ENCODE data around the gene GP1BA.

Gene GP1BA

DNA sequence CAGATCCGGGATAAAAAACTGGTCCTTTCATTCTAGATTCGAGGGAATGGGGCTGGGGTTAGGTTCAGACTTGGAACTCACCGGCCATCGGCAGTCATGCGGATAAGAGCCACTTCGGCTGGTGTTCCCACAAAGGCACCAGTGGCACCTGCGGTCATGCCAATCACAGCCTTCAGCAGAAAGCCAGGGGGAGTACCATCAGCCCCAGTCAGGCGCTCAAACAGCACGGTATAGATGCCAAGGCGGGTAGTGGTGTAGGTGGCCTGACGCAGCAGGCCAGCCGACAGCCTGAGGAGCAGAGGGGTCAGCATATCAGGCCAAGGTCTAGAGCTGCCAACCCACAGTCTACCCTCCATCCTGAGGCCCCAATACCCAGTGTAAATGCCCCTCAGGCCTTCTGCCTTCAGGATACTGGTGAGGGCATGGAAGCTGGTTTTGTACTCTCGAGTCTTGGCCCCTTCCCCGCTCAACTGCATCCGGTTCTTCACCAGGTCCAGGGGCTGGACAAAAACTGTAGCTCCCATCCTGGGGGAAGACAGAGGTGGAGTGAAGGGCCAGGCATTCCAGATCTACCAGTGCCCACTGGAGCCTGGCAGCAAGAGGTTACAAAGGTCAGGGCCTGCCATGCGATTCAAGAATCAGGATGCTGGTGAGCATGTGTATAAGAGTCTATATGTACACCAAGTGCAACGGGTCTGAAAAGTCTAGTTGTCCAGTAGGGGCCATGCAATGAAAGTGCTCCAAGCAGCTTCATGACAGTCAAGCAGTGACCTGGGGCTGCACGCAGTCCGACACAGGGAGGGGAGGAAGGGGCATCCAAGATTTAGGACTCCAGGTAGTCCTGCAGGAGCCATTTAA, 6.8 kb downstream of the GP1BA start:
- DNase-seq: no peak

DNA sequence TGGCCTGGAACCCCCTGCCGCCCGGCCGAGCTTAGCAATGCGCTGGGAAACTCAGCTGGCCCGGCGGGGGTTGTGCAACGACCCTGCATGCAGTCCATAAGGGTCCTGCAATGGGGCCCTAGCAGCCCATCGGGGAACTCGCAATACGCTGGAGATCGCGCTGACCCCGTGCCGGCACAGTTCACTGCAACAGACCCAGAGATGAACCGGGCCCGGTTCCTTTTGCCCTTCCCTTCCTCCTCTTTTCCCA, 7.4 kb downstream of the GP1BA start:
- no peak for DNase-seq

DNA sequence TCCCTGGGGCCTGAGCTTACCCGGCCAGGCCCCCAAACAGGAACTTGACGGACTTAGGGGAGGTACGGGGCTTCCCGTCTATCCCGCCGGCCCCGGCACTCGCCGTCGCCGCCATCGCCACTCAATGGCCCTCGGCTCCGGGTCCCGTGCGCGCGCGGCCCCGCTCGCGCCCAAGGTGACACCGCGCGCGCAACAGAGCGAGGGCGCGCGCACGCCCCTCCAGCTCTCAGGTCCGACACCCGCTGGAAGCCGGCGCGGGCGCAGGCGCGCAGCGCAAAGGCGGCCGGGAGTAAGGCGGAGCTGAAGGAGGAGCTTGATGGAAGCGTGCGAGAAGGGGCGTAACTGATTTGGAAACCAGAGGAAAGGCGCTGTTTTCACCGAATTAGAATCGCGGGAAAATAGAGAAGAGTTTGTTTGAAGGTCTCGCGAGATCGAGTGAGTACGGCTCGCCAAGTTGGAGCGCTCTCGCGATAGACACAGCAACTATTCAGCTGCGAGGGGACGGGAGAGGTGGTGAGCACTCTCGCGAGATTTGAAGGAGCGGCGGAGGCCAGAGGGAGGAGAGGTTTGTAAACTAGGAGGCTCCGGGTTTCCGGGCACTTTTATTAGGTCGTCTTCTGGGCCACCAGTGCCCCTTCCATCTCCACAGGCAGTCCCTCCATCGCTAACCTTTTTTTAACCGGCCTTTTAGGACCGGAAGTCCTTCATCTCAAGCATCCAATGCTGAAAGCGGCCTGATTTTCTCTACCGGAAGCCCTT, 7.9 kb downstream of the GP1BA start, which contains the start of the genes RNF167 and SLC25A11:
TSS of gene RNF167 (plus strand) at position 473 of the 759 bp plus-strand sequence. CDS start 642 bp downstream, outside the sequence.
TSS of gene SLC25A11 (minus strand) at position 251 of the 759 bp plus-strand sequence. CDS start at position 115, 136 bp downstream.
- DNase-seq: peak; percentile 96 to 97

DNA sequence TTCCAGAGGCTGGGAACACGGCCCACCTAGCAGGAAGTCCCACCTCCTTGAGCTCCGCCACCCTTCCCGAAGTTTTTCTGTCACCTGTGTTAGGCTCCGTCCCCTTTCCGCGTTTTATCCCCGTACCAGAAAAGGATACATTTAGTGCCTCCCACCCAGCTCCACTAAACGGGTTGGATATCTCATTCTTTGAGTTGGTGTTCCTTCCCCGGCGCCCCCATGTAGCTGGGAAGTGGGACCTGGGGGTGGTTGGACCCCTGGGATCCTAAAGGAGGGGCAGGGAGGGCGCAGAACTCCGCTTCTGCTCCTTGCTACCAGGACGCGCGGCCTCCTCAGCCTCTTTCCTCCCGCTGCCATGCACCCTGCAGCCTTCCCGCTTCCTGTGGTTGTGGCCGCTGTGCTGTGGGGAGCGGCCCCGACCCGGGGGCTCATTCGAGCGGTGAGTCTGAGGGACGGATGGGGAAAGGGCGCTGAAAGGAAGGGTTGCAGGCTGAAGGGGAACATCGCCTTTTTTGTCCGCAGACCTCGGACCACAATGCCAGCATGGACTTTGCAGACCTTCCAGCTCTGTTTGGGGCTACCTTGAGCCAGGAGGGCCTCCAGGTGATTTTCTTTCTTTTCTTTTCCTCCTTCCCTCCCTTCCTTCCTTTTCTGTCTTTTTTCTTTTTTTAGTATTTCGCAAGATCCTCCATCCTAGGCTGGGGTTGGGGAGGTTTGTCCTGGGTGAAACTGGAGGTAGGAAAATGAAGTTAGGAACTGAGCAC, 8.7 kb downstream of the GP1BA start:
- no peak for DNase-seq

DNA sequence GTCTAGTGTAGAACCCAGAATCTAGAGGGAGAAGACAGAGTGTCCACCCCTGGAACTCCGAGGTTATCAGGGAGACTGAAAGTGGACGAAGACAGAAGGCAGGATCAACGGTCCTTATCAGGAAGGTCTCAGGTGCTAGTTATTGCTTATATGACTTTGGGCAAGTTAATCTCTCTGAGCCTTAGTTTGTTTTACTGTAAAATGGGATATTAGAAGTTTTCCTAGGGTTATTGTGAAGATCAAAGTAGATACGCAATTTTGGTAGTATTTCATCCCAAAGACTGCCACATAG, 9.2 kb downstream of the GP1BA start:
- no peak for DNase-seq

DNA sequence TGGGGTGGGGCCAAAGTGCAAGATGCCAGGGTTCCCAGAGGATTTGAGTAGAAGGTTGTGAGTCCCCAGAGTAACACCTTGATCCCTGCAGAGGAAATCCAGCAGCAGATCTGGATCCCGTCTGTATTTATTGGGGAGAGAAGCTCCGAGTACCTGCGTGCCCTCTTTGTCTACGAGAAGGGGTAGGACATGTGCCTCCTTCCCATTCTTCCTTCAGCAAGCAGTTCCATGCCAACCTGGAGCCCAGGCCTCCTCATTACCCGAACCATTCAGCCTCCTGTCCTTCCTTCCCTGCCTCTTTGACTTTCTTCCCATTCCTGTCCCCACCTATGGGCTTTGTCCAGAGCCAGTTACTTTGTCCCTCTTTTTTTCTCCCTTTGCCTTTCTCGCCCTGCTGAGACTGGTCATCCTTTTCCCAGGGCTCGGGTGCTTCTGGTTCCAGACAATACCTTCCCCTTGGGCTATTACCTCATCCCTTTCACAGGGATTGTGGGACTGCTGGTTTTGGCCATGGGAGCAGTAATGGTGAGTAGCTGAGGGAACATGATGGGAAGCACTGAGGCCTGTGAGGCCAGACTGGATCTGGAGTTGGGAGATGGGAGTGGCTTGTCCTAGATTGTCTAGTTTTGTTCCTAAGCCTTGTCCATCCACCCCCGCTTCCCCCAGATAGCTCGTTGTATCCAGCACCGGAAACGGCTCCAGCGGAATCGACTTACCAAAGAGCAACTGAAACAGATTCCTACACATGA, 10.9 kb downstream of the GP1BA start:
- DNase-seq: no peak

DNA sequence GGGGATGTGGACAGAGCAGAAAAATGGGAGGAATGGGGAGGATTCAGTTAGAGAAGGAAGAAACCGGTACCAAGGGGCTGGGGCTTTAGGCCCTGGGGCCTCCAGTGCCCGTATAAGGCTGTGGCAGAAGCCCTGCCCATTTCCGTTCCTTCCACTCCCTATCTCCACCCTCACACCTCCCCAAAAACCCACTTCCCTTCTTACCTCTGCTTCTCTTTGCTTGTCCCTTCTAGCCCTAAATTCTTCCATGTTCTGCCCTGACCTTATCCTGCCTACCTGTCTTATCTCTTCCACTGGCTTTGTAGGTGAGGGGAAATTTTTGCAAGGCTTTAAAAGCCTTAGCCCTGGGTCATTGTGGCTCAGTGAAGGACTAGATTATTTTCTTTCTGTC, 12.1 kb downstream of the GP1BA start:
- DNase-seq: no peak

DNA sequence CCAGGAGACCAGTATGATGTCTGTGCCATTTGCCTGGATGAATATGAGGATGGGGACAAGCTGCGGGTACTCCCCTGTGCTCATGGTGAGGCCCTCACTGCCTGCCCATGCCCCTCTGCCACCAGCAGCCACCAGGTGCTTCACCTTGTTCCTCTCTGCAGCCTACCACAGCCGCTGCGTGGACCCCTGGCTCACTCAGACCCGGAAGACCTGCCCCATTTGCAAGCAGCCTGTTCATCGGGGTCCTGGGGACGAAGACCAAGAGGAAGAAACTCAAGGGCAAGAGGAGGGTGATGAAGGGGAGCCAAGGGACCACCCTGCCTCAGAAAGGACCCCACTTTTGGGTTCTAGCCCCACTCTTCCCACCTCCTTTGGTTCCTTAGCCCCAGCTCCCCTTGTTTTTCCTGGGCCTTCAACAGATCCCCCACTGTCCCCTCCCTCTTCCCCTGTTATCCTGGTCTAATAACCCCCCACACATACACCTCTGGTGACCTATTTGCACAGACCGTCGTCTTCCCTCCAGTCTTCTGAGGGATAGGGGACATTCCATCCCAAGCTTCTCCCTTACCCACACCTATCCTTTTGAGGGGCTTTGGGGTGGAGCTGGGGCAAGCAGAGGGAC, 12.6 kb downstream of the GP1BA start:
- DNase-seq: no peak

DNA sequence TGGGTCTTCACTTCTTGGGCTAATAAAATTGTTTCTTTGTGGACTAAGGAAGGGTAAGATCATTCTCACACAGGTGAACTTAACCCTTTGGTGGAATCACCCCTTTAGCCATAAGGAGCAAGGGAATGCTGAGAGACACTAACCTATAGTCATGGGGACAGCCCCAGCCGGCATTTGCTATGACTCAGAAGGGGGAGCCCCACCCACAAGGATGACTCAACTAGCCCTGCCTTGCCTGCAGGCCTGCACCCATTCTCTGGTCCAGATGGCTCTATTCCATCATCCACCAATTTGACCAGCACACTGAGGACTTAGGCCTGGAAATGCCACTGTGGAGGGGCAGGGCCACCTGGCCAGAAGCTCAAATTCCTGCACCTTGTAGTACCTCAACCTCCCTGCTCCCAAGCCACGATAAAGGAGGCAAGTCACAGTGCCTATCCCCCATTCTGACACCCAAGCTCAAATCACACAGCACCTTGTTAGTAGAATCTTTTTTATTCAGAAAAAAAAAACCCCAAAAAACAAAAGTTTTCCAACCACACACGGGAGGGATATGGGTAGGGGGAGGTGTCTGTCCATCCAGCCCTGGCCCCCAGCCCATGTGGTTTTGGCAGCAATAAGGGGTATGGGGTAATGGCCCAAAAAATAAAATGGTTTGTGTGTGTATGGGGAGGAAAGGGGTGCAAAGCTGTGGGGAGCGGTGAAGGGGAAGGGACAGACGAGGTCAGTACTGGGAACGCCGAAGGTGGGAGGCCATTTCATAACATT, 13.3 kb downstream of the GP1BA start:
- no peak for DNase-seq

DNA sequence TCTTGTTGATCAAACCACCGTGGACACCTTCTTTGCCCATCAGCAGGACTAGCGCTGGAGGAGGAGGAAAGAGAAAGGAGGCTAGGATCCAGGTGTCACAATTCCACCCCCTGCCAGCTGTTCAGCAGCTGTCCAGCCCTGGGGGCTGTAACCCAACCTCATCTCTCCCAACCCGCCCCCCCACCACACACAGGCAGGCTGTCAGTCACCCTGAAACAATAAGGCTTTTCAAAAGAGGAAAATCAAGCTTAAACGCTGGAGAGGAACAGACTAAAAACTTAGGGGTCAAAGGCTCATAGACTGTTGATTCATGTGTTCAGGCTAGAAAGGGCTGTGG, 13.8 kb downstream of the GP1BA start:
- DNase-seq: no peak

DNA sequence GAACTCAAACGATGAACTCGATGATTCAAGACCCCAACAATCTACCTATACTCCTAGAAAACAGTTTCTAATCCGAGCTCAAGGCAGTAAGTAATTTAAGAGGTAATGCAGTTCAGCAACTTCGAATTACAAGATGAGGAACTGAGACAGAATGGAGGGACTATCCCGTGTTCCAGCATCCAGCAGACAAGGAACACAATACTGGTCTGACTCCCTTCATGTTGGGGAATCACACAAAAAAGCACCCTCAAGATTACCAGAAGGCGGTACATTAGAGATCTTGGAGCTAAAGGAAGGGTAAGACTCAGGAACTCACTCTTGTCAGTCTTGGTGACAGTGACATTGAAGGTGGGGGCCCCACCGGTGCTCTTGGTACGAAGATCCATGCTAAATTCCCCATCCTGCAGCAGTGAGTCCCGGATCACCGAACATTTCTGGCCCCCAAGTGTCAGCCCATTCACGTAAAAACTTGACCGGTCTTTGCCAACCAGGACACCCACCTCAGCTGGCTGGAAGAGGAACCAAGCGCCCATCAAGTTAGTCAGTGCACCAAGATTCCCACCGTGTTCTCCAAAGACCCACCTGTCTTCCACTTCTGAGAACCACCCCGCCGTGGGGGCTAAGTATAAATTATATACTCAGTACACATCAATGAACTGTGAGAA, 14.4 kb downstream of the GP1BA start:
- DNase-seq: no peak

DNA sequence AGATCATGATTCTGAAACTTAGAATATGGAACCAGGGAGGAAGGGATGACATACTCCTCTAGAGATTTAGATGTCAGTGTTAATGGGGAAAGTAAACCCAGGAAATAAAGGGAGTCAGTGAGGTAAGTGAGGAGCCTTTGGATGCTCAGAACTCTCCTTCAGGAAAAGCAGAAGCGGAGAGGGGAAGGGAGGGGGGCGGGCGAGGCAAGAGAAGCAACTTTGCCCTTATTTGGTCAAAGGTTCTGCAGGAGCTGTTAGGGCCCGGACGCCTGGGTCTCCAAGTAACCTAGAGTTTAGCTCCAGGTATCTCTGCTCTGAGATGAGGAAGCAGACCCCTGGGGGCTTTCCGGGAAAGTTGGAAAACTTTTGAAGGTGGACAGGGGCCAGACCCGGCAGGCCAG, 14.9 kb downstream of the GP1BA start:
- no peak for DNase-seq

DNA sequence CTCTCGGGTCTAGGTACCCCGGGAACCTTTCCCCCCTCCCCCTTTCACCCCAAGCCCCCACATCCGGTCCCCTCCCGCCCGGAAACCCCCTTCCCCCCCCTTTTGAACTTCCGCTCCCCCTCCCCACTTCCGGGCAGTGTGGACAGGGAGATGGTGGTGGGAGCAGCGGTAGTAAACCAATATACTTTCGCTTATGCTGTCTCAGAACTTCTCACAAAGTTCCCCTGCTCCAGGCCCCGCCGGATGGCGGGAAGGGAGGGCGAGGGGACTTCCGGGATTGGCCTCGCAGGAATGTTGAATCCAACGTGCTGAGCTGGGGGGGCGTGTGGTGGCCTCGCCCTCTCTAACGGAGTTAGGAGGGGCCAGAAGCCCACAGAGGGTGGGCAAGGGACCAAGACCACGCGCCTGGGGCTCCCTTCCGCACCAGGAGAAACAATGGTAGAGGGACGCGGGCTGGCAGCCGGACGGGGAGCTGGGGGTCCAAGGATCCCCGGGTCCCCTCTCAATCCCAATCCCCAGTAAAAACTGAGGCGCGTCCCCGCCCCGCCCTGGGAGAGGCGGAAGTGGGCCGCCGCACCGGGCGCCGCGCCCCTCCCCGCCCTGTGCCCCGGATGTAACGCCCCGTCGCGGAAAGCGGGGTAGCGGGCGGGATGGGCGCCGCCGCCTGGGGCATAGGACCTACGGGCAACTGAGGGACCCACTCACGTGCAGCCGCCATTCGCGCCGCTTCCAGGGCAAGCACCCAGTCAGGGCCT, 15.5 kb downstream of the GP1BA start:
- peak in 1 of 2 experiments; percentile 33 for DNase-seq

DNA sequence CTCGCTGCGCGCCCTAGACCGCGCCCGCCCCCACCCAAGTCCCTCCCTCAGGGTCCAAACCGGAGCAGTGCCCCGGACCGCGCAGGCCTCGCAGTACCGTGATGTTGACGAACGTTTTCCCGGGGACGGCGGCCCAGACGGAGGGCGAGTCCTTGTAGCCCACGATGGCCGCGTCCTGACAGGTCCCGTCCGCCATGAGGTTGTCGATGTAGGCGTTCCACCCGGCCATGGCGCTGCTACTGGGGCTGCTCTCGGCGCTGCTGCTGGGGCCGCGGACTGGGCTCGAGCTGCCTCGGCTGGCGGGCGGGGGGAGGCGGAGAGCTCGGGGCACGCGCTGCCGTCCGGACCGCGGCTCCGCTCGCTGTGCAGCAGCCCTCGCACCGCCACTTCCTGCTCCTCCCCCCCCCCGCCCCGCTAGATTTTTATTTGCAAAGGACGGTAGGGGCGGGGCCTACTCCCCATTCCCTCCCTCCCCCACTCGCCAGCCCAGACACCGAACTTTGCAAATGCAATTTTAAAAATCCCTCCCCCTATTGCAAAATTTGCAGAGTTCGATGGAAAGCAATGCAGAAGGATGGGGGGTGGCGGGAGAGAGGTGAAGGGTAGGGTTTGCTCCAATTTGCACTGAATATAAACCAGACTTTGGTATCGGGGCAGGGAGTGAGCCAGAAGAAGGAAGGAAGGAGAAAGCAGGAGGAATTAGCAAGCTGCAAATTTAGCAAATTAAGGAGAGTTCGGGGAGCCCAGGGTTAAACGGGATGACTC, 16.3 kb downstream of the GP1BA start, which contains the start of gene PFN1:
TSS of gene PFN1 (minus strand) at position 365 of the 765 bp plus-strand sequence. CDS start at position 229, 136 bp downstream.
- DNase-seq: peak; percentile 48 to 87

DNA sequence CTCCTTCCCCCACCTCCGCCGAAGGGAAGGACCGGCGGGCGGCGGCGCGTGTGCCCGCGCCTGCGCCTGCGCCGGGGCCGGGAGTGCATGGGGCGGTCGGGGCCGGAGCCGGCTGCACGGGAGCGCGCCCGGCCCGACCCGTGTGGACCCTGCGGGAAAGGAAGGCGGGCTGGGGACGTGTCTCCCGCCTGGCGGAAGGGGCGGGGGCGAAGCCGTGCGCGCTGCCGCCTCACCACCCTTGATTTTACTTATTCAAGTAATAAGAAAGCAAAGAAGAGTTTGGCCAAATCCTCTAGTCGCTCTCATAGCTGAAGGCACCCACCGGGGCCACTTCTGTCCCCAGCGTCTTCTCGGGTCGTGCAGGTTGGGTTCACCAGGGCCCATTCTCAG, 16.8 kb downstream of the GP1BA start:
- DNase-seq: peak in 1 of 2 experiments; percentile 88

DNA sequence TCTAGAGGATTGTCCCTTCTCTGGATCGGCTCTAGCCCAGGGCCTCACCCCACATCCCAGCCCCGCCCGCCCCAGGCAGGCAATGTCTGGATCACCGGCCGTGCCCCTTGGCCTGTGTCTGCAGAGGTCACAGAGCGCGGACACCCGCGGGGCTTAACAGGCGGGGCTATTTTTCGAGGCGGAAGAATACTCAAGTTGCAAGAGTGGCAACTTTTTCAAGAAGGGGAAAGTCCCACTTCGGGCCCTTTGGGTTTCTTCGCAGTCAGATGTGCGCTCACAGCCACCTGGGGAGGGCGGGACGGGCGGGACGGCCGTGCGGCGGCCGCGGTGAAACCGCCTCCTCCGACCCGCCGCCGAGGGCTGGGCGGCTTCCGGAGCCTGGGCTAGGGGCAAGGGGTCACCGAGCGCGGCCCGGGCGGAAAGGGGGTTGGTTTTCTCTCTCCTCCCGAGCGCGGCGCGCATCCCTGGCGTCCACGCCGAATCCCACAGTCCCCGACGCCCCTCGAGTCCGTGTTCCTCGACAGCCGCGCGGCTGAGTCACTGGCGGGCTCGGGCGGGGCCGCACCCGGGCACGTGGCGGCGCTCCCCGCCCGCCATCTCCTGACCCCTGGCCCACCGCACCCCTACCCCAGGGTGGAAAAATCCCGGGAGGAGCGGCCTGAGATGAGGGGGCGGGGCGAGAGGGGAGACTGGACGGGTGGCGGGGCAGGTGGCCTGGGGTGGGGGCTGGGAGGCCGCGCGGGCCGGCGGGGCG, 17.4 kb downstream of the GP1BA start:
- DNase-seq: peak in 1 of 2 experiments; percentile 71

DNA sequence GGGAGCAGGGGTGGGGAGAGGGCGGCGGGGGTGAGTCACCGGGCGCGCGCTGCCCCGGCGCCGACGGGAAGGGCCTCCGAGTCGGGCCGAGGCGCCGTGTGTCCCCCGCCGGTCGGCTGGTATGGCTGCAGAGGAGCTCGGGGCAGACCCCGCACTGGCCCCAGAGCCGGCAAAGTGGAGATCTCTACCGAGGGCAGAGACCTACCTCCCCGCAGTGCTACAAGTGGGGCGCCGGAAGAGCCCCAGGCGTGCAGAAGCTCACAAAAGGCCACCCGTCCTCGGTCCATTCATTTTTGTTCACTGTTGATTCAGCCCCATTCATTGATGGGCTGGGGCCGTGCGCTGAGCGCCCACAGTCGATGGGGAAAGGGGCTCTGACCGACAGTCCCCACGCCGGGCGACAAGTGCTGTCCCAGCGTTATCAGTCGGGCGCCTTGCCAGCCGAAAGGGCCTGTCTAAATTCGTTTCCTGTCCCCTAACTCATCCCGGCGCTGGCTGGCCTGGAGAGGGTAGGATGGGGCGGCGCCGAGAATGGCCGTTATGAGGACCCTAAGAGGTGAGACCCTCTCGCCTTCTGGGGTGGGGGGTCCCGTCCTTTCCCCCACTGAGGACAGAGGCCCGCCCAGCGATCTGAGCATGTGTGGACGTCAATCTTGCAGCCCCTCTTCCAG, 18.1 kb downstream of the GP1BA start:
- DNase-seq: peak in 1 of 2 experiments; percentile 55

DNA sequence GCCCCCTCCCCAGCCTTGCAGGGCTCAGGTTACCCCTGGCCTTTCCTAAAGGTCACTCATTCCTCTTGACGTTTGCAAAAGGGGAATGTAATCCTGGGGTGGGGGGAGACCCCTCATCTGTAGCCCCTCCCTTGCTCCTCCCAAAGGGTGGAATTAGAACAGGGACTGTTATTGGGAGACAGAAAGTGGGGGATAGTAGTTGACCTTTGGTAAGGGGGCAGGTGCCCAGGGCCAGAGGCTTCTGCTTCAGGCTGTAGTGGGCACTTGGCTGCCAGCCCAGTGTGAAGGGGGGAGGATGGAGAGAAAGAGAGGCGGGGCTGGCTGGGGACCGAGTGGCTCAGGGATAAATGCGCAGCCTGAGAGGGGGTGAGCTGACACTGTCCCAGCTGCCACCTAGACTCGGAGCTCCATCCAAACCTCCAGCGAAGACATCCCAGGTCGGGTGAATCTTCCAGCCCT, 18.7 kb downstream of the GP1BA start, which contains the start of gene ENO3:
TSS of gene ENO3 (plus strand) at position 374 of the 459 bp plus-strand sequence. CDS start 711 bp downstream, outside the sequence.
- DNase-seq: peak in 1 of 2 experiments; percentile 35
